ENCODE data around the gene GINS1. TPM values are rescaled to one million over a fixed set of nuclear protein-coding genes. Genes with fewer than 3 reads are reported as not detected.
A peak's percentile ranks its signal among the peaks of the same experiment; 100 is the strongest.

Gene GINS1
- total and polyA plus RNA-seq, 2 of the 13 experiments (the other 11 are each of a cell fraction or from before 2014, with no cell fraction given), result 14.6 to 59.9 TPM

DNA sequence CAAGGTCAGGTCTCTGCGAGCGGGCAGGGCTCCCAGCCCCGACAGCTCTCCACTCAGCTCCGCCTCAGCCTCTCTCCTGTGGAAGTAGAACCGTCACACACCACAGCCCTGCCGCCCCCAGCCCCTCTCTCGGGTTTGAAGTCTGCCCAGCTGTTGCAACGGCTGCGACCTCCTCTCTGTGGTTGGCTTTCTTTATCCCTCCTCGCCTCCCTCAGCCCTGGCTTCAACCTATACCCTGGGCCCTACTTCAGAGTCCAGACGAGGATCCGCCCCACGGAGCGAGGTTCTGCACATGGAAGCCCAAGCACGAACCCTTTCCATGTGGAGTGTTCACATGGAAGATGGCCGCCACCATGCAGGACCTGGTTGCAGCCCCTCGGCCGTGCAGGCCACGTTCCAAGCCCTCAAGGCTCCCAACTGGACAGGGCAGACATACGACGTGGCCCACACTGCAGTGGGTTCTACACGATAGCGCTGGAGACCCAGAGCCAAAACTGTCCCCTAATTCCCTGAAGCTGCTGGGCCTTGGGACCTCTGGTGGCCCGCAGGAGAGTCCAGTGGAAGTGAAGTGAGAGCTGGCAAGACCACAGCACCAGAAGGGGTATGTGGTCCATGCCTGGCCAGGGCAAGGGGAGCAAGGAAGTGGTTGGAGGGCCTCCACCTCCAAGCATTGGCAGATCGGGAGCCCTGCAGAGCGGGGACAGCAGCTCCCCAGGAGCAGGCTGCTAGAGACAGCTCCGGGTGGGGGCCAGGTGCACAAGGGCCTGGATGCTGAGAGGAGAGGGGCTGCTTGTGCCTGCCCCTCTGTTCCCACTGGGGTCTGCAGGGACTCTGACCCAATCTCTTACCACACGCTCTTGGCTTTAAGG is 69.8 kb downstream of the GINS1 start (continued):
- TF ChIP-seq ZNF639 (CRISPR knock-in tag; conservative IDR thresholded peaks at IDR 0.05), result no peak
- no peak for TF ChIP-seq ZNF446 (CRISPR knock-in tag; IDR thresholded peaks at IDR 0.05)
- no peak for TF ChIP-seq ZNF790 (CRISPR knock-in tag; IDR thresholded peaks at IDR 0.05; ENCODE audit: borderline replicate concordance)
- no peak for TF ChIP-seq NCOR1 (IDR thresholded peaks at IDR 0.05; ENCODE audit: borderline replicate concordance, low read length)
- no peak for TF ChIP-seq NFE2 (CRISPR knock-in tag; IDR thresholded peaks at IDR 0.05)
- TF ChIP-seq ZSCAN20 (CRISPR knock-in tag; IDR thresholded peaks at IDR 0.05; ENCODE audit: borderline replicate concordance), result no peak
- TF ChIP-seq MZF1 (CRISPR knock-in tag; IDR thresholded peaks at IDR 0.05; ENCODE audit: borderline replicate concordance), result no peak
- no peak for TF ChIP-seq KDM2A (CRISPR knock-in tag; IDR thresholded peaks at IDR 0.05; ENCODE audit: borderline replicate concordance, low read depth)
- TF ChIP-seq ZNF264 (CRISPR knock-in tag; IDR thresholded peaks at IDR 0.05), result no peak
- TF ChIP-seq AGO1 (IDR thresholded peaks at IDR 0.05; ENCODE audit: low read depth, low read length, poor library complexity, severe bottlenecking), result no peak
- no peak for TF ChIP-seq HNF4G (IDR thresholded peaks at IDR 0.05; ENCODE audit: borderline replicate concordance, low read depth, low read length)
- TF ChIP-seq HNF4G (CRISPR knock-in tag; IDR thresholded peaks at IDR 0.05; ENCODE audit: borderline replicate concordance, low read depth), result no peak
- no peak for TF ChIP-seq ZC3H4 (CRISPR knock-in tag; IDR thresholded peaks at IDR 0.05; ENCODE audit: borderline replicate concordance)
- no peak for TF ChIP-seq ZNF251 (CRISPR knock-in tag; IDR thresholded peaks at IDR 0.05)
- no peak for TF ChIP-seq ZNF562 (CRISPR knock-in tag; IDR thresholded peaks at IDR 0.05; ENCODE audit: borderline replicate concordance)
- peak; percentile 58 for TF ChIP-seq RBM22 (optimal IDR thresholded peaks at IDR 0.05; ENCODE audit: low read length)
- no peak for TF ChIP-seq ZNF7 (CRISPR knock-in tag; IDR thresholded peaks at IDR 0.05)
- no peak for TF ChIP-seq PBX2 (CRISPR knock-in tag; IDR thresholded peaks at IDR 0.05)
- TF ChIP-seq, protein P1, sequence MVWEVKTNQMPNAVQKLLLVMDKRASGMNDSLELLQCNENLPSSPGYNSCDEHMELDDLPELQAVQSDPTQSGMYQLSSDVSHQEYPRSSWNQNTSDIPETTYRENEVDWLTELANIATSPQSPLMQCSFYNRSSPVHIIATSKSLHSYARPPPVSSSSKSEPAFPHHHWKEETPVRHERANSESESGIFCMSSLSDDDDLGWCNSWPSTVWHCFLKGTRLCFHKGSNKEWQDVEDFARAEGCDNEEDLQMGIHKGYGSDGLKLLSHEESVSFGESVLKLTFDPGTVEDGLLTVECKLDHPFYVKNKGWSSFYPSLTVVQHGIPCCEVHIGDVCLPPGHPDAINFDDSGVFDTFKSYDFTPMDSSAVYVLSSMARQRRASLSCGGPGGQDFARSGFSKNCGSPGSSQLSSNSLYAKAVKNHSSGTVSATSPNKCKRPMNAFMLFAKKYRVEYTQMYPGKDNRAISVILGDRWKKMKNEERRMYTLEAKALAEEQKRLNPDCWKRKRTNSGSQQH (CRISPR knock-in tag; IDR thresholded peaks at IDR 0.05; ENCODE audit: low read depth), result no peak

Measured in HepG2 (cell line).